ENCODE measurements around the gene SHC2.
"Not testable (repeated sequence)": the region's sequence is repeated elsewhere in the genome, so short reads cannot be mapped to it uniquely, and the experiment has no call there.

Gene SHC2

DNA sequence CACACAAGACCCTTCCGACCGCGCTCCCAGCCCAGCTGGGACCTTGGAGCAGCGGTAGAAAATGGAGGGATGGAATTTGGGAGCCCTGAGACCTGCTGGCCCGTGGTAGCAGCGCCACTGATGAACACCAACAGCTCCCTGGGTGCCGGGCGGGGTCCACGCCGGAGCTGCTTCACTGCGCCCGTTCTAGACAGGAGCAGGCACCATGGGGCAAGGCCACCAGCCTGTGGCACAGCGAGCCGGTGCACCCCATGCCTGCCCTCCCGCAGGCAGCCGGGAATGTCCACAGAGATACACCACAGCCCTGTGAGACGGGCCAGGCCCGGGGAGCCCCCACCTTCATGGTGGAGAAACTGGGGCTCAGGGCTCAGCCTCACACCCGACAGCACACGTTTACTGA is 9.9 kb upstream of the SHC2 start:
- FAIRE-seq: no peak
- DNase-seq (ENCODE audit: insufficient read length, low spot score): no peak

DNA sequence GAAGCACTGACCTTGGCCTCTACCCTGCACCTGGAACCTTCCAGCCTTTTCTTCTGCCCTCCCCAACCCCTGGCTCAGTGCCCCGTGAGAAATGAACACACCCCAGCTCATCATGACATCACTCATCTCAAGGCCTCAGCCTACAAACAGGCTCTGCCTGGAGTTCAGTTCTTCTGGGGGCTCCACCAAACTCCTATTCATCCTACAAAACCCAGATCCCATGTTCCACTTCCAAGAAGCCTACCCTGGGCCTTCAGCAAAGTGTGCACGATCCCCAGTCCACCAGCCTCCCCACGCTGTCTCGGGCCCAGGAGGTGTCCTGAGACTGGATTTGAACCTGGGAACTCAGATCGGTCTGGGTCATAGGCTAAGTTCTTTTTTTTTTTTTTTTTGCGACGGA is 9.0 kb upstream of the SHC2 start:
- FAIRE-seq (no peak), DNase-seq (ENCODE audit: insufficient read length, low spot score) (no peak)

DNA sequence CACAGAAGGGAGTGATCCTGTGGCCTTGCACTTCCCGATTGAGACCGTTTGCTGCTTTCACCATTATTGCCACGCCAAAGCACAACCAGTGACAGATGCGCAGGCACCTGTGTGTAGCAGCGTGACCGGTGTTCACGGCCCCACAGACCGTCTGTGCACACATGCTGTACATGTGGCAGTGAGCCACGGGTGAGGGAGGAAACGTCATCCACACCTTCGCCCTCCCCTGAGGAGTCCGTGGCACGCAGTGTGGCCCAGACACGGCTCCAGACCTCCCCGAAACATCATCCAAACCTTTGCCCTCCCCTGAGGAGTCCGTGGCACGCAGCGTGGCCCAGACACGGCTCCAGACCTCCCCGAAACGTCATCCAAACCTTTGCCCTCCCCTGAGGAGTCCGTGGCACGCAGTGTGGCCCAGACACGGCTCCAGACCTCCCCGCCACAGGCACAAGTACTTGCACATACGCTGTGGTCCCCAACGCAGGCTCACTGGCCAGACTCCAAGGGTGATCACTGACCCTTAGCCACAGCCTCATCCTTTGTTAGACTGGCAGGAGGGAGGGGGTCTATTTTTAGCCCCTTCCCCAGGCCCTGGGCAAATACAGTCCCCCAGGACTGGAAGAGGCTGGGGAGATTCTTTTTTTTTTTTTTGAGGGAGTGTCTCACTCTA is 7.9 kb upstream of the SHC2 start:
- FAIRE-seq: no peak

DNA sequence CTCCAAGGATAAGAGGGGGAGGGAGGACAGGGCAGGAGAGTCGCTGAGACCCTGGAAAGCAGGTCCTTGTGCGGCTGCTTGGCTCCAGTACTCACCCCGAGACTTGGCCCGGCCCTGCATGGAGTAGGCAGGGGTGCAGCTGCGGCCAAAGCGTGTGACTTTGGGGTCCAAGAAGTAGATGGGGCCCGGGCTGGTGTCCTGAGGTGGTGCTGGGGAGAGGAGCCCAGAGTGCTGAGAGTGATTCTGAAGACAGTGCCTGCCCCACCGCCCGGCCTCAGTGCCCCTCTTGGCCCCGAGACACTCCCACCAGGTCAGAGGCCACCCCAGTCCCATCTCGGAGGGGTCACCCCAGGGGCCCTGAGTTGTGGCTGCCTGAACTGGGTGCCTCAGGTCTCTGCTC is 6.7 kb upstream of the SHC2 start:
- FAIRE-seq (no peak), DNase-seq (ENCODE audit: insufficient read length, low spot score) (no peak)

More for the DNA sequence above, 7.9 kb upstream of the SHC2 start:
- DNase-seq (ENCODE audit: insufficient read length, low spot score): no peak

DNA sequence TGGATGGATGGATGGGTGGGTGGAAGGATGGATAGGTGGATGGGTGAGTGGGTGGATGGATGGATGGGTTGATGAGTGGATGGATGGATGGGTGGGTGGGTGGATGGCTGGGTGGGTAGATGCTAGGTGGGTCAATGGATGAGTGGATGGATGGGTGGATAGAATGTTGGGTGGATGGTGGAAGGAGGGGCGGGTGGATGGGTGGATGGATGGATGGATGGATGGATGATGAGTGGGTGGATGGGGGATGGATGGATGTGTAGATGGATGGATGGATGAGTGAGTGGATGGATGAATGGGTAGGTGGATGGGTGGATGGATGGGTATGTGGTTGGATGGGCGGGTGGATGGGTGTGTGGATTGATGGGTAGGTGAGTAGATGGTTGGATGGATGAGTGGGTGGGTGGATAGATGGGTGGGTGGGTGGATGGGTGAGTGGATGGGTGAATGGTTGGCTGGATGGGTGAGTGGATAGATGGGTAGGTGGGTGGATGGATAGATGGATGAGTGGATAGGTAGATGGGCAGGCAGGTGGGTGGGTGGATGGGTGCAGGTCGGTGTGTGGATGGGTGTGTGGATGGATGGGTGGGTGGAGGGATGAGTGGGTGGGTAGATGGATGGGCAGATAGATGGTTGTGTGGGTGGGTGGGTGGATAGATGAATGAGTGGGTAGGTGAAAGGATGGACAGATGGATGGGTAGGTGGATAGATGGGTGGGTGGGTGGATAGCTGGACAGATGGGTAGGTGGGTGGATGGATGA is 4.4 kb upstream of the SHC2 start:
- no peak for FAIRE-seq
- DNase-seq (ENCODE audit: insufficient read length, low spot score): no peak

DNA sequence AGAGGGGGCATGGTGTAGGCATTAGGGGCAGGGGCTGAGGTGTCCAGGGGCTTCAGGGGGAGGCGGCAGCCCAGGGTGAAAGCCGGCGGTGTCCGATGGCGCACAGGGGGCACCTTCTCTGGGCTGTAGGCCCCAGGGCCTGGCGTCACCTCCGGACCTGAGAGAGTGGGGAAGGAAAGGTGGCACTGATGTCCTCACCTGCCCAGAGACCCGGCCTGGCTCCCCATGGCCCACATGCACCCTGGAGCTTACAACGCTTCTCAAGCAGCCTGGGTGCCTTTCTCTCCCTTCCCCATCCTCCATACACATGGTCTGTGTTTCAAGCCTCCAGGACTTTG is 3.3 kb upstream of the SHC2 start:
- DNase-seq (ENCODE audit: insufficient read length, low spot score) (no peak), FAIRE-seq (no peak)

DNA sequence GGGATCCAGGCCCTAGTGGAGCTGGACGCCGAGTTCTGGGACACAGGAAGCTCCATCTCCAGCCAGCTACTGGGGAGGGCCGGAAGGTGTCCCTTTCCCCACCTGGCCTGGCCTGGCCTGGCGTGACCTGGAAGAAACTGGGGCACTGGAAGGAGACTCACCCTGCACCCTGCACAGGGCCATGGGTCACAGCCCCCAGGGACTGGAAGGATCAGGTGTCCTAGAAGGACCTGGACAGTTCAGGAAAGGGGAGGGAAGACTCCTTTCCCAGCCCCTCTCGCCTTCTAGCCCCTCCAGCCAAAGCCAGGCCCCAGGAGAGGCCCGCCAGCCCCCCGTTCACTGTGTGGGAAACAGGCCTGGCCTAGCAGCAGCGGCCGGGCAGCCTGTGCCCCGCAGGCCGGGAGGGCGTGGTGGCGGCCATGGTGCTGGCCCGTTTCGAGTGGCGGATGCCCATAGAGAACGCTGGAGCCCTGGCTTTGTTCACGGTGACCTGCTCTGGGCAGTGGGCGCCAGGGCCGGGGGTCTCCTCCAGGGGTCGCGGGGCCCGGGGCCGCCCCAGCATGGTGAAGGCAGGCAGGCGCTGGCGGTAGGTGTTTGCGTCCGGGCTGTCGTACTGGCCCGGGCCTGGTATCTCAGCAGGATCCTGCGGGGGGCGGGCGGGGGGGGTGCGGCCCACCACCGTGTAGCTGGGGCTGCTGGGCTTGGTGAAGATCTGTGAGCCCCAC is 2.8 kb upstream of the SHC2 start:
- FAIRE-seq (no peak), DNase-seq (ENCODE audit: insufficient read length, low spot score) (no peak)

DNA sequence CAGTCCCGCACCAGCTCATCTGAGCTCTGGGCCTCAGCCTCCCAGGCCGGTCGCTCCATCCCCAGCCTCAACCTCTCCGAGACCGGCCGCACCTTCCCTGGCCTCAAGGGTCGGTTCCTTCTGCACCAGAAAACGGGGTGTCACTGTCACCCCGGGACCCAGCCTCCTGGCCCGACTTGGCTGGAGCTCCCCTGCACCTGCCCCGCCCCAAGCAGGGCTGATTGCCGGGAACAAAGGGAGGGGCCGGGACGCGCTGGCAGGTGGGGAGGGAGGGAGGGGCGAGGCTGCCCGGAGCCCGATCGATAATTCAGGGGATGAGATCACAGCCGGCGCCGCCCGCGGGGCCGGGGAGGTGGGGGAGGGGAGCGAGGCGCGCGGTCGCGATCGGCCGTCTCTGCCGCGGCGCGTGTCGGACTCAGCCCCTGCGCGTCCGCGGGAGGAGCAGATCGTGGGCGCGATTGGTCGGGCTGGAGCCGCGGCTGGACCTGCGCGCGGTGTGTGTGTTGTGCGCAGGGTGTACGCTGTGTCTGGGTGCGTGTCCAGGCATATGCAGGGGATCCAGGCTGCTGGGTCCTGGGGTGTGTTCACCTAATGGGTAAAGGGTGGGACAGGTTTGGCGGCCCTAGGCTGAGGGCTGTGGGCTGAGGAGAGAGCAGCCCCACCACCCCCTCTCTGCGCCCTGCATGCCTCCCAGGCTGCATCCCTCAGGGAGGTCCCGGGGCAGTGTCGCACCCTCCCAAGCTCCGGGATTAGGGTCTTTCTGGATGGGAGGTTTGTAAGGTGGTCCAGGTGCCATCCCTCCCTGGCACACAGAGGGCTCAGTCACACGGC is 1.1 kb upstream of the SHC2 start:
- FAIRE-seq (no peak), DNase-seq (ENCODE audit: insufficient read length, low spot score) (no peak)

DNA sequence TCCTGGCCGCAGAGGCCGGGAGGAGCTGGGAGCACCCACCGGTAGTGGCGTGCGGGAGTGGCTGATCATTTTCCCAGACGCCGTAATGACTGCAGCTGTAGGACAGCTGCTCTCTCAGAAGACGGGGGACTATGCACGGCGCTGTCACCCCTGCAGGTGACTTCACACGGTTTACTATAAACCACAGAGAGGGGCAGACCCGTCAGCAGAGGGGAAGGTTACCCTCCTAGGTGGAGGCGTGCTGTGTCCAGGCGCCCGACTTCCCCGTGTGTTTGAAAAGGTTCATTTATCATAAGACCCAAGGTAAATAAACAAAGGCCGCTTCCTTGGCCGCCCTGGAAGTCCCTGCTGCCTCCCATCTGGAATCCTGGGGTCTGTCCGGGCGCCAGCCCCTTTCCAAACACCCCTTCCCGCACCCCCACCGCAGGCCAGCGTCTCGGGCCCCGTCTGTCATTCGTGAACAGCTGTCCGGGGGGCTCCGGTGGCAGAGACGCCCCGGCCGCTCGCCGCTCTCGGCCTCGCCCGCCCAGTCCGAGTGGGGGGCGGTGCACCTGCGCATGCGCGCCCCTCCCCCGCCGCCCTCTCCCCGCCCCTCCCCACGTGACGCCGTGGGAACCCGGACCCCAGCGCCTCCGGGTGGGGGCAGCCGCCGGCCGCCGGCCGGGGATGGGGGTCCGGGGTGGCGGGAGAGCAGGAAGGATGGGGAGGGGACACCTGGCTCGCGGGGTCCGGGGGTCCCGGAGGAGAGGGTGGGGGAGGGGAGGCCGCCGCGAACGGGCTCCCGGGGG is 915 bp downstream of the SHC2 start:
- DNase-seq (ENCODE audit: insufficient read length, low spot score): no peak
- no peak for FAIRE-seq

DNA sequence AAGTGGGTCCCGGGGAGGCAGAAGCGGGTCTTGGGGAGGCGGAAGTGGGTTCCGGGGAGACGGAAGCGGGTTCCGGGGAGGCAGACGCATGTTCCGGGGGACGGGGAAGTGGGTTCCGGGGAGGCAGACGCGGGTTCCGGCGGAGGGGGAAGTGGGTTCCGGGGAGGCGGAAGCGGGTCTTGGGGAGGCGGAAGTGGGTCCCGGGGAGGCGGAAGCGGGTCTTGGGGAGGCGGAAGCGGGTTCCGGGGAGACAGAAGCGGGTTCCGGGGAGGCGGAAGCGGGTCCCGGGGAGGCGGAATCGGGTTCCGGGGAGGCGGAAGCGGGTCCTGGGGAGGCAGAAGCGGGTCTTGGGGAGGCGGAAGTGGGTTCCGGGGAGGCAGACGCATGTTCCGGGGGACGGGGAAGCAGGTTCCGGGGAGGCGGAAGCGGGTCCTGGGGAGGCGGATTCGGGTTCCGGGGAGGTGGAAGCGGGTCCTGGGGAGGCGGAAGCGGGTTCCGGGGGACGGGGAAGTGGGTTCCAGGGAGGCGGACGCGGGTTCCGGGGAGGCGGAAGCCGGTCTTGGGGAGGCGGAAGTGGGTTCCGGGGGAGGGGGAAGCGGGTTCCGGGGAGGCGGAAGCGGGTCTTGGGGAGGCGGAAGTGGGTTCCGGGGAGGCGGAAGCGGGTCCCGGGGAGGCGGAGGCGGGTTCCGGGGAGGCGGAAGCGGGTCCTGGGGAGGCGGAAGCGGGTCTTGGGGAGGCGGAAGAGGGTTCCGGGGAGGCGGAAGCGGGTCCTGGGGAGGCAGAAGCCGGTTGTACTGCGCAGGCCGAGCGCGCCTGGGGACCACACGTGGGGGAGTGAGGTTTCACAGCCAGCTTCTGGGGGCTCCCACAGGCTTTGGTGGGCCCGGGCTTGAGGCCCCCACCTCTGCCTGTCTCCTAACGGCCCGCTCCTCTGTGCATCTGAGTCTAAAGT is 2.5 kb downstream of the SHC2 start:
- DNase-seq (ENCODE audit: insufficient read length, low spot score) (no peak), FAIRE-seq (no peak)

DNA sequence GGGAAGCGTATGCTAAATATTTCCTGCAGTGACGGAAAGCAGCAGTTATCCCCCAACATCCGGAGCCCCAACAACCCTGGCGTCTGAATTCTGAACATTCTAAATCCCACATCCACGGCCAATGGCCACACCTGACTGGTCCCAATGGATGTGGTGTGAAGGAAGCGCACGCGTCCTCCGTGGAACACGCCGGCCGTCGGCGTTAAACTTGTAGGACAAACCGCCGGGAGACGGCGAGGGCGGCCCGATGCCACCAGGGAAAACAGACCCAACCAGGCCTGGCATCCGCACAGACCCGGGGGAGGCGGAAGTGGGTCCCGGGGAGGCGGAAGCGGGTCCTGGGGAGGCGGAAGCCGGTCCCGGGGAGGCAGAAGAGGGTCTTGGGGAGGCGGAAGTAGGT is 3.2 kb downstream of the SHC2 start:
- no peak for DNase-seq (ENCODE audit: insufficient read length, low spot score)

DNA sequence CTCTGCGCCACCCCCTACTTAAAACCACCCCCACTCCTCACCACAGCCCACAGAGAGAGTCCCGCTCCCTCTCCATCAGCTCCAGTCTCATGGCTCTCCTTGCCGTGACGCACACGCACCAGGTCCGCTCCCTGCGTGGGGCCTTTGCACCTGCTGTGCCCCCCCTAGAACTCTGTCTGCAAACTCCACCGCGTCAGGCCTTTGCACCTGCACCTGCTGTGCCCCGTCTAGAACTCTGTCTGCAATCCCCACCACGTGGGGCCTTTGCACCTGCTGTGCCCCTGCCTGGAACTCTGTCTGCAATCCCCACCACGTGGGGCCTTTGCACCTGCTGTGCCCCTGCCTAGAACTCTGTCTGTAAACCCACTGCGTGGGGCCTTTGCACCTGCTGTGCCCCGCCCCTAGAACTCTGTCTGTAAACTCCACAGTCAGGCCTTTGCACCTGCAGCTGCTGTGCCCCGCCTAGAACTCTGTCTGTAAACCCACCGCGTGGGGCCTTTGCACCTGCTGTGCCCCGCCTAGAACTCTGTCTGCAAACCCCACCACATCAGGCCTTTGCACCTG is 4.2 kb downstream of the SHC2 start:
- no peak for DNase-seq (ENCODE audit: insufficient read length, low spot score)
- no peak for FAIRE-seq

More for the DNA sequence above, 3.2 kb downstream of the SHC2 start:
- FAIRE-seq: no peak

DNA sequence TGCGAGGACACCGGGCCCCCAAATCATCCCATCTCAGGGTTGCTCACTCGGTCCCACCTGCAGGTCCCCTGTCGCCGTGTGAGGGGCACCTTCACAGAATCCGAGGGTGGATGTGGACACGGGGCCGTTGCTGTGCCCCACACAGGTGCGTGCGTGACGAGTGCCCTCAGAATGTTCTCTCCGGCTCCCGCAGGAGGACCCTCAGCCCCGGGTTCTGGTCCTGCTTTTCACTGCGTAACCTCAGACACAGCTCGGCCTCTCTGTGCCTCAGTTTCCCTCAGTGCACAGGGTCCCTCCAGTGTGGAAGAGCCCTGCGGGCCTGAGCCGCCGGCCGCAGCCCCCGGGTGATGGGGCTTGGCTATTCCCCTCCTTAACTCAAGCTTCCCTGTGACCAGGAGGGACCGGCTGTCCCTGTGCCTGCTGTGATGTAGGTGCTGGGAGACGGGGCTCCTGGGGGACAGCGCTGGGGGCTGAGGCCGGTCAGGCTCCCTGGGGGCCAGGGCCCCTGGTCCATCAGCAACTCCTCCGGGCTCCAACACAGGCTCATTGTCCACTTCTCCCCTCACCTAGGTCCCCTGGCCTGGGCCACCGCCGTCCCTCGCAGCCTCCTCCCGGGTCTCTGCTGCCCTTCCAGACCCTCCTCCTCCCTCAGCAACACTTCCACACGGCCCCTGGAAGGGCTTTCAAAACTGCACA is 4.8 kb downstream of the SHC2 start:
- DNase-seq (ENCODE audit: insufficient read length, low spot score) (no peak), FAIRE-seq (no peak)

DNA sequence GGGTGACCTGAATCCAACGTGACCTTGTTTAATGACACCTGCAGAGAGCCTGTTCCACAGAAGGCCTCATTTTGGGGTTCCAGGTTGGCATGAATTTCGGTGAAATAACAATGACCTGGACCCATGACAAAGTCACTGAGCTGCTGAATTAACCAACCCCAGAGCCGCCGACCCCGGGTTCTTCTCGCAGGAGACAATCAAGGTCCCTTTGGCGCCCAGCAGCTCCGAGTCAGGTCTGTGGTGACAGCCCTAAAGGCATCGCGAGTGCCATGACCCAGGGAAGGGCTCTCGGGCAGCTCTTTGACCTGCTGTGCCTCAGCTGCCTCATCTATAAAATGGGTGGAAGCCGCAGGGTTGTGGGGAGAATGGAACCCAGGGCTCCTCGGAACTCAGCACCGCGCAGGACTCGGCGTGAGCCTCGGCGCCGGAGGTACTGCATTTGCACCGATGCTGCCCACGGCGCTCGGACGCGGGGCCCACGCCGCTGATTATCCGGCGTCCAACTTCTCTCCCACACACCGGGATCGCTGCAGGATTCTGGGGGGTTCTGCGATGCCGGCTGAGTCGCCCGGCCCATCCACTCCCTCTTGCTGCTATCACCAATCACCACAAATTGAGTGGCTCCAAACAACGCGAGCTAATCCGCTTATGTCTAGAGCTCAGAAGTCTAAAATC is 5.7 kb downstream of the SHC2 start:
- DNase-seq (ENCODE audit: insufficient read length, low spot score) (no peak), FAIRE-seq (no peak)

DNA sequence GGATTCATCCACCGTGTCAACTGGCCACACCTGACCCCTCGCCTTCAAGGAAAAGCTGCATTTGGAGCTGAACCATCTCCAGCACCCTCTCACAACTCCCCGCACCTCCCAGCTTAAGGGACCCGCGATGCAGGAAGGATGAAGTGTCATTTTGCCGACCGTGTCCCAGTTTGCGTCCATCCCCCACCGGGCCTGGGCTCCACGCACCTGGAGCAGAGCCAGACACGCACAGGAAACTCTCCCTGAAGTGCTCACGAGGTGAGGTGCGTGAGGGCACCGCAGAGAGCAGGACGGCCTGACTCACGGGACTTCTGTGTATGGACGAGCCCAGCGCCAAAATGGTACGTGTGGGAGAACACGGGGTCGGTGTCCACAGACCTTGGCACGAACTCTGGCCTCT is 7.2 kb downstream of the SHC2 start:
- no peak for FAIRE-seq
- no peak for DNase-seq (ENCODE audit: insufficient read length, low spot score)

DNA sequence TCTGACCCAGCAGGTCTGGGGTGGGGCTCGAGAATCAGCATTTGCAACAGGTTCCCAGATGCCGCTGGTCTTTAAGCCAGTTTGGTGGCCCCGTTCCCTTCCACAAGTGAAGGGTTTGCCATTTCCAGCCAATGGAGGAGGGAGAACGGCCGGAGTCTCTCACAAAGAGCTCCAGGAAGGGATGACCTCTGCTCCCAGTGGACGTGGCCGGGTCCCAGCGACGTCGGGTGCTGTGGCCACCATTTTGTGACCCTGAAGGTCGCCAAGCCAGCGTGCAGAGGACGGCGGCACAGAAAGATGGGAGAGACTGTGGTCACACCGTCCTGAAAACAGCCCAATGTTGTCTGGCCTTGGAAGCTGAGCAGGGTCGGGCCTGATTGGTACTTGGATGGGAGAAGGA is 8.0 kb downstream of the SHC2 start:
- FAIRE-seq (no peak), DNase-seq (ENCODE audit: insufficient read length, low spot score) (no peak)

DNA sequence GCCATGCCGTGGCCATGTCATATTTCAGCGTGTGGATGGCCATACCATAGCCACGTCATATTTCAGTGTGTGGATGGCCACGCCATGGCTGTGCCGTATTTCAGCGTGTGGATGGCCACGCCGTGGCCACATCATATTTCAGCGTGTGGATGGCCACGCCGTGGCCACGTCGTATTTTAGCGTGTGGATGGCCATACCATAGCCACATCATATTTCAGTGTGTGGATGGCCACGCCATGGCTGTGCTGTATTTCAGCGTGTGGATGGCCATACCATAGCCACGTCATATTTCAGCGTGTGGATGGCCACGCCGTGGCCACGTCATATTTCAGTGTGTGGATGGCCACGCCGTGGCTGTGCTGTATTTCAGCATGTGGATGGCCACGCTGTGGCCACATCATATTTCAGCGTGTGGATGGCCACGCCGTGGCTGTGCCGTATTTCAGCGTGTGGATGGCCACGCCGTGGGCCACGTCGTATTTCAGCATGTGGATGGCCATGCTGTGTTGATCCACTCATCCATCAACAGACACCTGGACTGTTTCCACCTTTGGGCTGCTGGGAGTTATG is 9.8 kb downstream of the SHC2 start:
- not testable (repeated sequence) for FAIRE-seq; DNase-seq (ENCODE audit: insufficient read length, low spot score)

Measured in GM19239 (cell line).